ENCODE data around the gene SPTBN1.

DNA sequence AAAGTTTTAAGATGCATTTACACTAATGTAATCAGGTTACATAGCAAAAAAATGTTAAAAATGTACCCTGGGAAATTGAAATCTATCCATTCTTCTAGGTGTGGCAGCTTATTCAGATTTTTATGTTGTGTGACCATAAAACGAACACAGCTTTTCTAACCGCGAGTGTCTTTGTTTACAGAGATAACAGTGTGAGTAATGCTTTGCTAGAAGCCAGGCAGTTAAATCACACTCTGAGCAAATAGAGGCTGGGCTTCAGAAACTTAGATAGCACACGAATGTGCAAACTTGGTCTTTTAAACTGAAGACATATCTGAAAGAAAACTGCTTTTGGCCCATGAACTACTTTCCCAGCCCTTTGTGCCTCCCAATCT is 116.1 kb downstream of the SPTBN1 start:
- TF ChIP-seq POLR2AphosphoS5 (IDR thresholded peaks at IDR 0.05; ENCODE audit: insufficient read depth, low read depth, low read length) (peak; percentile 74), POLR2A (IDR thresholded peaks at IDR 0.05; ENCODE audit: low read depth, low read length) (no peak), CTCF (IDR thresholded peaks at IDR 0.05; ENCODE audit: extremely low read depth in 1 of 2, insufficient read depth in 1 of 2, low read depth in 1 of 2, low read length in 2 of 2) (no peak), EZH2 (IDR thresholded peaks at IDR 0.05; ENCODE audit: borderline replicate concordance, low read depth, low read length, severe bottlenecking) (no peak), JUN (IDR thresholded peaks at IDR 0.05; ENCODE audit: borderline replicate concordance, insufficient read depth, insufficient read length, low read depth) (peak; percentile 56)
- TF ChIP-seq, protein P1, sequence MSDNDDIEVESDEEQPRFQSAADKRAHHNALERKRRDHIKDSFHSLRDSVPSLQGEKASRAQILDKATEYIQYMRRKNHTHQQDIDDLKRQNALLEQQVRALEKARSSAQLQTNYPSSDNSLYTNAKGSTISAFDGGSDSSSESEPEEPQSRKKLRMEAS (IDR thresholded peaks at IDR 0.05; ENCODE audit: insufficient read depth, insufficient read length), result no peak
